GM18870 (cell line): Measurements from ENCODE around the gene WDSUB1.

Experiments used
- ATAC-seq: cut with Tn5 transposase; IDR thresholded peaks from one replicate; pipeline ENCODE4 v1.9.1; 2021; ENCODE audit warnings: moderate library complexity; ENCODE audit not compliant: unreplicated experiment

Gene WDSUB1

DNA sequence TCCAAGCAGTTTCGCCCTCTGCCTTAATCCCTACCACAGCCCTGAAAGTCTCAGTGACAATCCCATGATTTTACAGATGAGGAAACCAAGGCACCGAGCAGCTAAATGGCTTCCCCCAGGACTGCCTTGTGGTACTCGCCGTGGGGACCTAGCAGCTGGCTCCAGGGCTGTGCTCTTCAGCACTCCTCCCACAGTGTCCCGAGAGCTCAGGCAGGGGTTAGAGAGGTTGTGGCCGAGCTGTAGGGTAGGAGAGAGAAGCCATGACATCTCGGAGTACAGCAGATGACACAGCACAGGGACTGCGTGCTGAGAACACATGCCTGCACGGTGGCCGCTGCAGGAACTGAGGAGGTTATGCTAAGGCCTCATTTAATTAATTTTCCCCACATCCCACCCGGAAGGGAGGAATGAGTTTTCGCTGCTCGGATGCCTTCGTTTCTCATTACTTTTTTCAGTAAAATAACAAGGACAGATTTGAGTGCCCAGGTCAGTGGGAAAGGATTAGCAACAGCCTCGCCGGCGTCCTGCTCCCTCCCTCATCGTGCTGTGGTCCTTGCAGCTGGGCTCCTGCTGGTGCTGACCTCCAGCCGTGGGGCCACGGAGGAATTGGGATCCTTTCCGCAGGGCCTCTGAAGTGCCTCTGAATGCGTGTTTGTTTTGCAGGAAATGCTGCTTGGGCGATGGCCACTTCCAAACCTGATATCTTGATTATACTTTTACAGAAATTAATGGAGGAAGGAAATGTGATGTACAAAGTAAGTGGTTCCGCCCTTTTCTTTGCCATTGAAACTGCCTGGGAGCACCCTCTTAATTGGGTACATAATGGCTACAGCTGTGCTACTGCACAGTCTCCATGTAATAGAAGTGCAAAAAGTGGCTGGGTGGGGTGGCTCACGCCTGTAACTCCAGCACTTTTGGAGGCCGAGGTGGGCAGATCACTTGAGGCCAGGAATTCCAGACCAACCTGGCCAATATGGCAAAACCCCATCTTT is 61.2 kb downstream of the WDSUB1 start:
- ATAC-seq, result no peak

DNA sequence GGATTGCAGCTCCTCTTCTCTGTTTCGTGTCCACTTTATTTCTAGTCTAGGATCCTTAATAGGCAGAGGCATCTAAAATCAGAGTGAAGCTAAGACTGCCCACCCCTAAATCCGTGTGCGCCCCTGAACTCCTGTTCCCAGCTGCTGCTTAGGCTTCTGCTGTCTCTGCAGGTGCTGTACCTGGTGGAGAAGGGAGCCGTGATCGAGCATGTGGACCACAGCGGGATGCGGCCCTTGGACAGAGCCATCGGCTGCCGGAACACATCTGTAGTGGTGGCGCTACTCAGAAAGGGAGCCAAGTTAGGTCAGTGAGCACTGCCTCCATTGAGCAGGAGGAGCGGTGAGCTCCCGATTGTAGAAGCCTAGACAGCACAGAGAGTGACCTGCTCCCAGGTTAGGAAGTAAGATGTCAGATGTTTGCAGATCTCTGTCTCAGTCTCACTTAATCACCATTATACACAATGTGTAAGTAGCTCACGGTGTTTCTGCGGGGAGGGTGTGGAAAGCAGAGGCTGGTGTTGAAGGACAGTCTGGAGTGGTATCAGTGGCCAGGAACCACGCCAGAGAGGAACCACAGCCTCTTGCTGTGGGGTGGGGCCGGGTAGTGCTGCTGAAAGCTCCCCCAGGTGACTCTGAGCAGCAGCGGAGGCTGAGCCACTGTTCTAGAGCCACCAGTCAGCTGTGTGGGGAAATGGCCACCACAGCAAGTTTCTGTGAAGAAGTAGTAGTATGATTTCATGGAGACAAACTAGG is 62.3 kb downstream of the WDSUB1 start:
- ATAC-seq, result no peak

DNA sequence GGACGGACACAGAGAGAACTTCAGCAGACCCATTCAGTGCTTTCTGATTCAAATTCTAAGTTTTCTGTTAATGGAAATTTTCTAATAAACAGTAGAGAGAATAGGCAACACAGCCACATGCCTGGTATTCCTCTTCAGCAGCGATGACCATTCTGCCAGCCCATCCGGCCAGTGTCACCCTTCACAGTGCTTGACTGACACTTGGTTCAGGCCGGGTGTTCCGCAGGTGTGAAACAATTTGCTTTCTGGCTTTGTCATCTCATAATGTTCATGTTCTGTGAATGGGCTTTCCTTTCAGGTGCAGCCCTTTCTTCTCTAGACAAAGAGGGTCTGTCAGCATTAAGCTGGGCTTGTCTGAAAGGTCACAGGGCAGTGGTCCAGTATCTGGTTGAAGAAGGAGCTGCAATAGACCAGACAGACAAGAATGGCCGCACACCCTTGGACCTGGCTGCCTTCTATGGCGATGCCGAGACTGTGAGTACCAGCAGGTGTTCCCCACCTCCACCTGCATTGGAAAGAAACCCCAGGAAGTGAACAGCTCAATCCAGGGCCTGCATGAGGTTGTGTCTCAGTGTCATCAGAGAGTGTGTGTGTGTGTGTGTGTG is 67.0 kb downstream of the WDSUB1 start:
- no peak for ATAC-seq

GRCh38 chr2:159218389-159218788 is 68.1 kb downstream of the WDSUB1 start:
- no peak for ATAC-seq

DNA sequence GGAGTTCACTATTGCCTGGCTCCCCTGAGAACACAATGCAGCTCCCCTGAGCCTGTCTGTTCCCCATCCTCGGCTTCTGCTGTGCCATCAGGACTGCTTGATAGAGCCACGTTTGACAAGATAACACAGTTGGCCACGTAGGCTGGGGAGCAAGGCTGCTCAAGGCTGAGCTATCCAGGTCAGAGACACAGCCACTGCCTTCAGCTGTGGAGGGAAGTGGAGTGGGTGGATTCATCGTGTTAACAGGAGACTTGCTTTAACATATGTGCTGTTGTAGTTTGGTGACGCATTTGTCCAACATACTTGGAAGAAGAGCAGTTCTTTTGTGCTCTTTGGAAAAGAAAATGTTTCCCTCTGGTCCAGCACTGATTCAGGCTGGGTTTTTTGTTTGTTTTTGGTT is 68.8 kb downstream of the WDSUB1 start:
- no peak for ATAC-seq

DNA sequence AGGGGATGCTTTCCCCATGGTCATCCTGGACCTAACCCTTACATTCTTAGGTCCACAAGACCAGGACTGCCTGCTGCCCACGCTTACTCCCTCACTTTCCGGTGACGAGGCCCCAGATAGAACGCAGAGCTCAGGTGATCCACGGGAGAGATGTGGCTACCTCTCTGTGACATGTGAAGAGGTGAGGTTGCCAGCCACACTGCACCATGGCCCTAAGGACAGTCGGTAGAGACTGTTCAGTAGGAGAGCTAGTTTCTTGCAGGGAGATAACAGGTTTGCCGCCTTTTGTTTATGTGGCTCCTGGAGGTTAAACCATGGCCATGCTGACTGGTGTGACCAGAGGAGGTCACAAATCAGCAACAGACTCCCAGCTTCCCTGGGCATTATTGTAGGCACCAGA is 71.4 kb downstream of the WDSUB1 start:
- no peak for ATAC-seq

- no peak for ATAC-seq
Measured at GRCh38 chr2:159214325-159214865, 72.1 kb downstream of the WDSUB1 start.

DNA sequence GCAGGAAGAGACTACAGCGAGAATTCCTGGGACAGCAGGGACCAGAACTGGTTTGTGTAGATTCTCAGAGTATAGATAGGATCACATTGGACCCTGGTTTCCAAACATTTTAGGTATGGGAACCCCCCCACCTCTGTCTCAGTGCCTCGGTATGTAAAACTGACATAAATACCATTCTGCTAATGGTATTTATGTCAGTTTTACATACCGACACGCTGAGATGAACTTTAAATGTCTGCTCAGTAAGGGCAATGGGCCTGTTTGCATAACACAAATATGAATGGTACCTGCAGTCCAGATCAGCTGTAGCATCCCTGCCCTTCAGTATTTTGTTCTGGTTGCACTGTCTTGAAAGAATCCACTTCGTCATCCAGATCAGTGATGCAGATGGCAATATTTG is 73.2 kb downstream of the WDSUB1 start:
- no peak for ATAC-seq

GRCh38 chr2:159211447-159212396 is 74.8 kb downstream of the WDSUB1 start:
- no peak for ATAC-seq

GRCh38 chr2:159209341-159210306 is 76.9 kb downstream of the WDSUB1 start:
- no peak for ATAC-seq

GRCh38 chr2:159208438-159208837 is 78.1 kb downstream of the WDSUB1 start:
- ATAC-seq, result no peak

DNA sequence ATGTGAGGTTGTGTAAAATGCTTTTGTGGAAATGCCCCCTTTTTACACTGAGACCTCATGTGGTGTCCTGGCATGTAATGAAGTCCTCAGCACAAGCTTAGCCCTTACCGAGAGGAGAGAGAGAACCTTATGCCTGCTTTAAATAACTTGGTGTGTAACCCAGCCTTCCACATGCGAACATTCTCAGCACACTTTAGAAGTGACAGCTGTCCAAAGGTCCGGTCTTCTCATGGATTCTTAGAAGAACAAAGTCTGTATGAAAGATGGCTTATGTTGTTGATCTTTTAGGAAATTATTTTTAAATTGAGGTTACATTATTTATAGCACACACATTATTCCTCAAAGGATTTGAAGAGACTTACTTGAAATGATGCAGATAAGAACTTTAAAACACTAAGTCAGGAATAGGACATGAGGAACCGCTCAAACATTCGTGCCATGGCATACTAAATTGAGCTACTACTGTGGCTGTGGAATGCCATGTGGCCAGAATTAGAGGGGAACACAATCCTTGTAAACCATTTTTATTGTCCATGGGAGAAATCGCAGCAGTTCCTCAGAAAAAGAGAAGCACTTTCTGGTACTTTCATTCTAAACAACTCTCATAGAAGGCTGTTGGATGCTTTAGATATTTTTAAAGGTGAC is 79.6 kb downstream of the WDSUB1 start:
- ATAC-seq, result no peak

DNA sequence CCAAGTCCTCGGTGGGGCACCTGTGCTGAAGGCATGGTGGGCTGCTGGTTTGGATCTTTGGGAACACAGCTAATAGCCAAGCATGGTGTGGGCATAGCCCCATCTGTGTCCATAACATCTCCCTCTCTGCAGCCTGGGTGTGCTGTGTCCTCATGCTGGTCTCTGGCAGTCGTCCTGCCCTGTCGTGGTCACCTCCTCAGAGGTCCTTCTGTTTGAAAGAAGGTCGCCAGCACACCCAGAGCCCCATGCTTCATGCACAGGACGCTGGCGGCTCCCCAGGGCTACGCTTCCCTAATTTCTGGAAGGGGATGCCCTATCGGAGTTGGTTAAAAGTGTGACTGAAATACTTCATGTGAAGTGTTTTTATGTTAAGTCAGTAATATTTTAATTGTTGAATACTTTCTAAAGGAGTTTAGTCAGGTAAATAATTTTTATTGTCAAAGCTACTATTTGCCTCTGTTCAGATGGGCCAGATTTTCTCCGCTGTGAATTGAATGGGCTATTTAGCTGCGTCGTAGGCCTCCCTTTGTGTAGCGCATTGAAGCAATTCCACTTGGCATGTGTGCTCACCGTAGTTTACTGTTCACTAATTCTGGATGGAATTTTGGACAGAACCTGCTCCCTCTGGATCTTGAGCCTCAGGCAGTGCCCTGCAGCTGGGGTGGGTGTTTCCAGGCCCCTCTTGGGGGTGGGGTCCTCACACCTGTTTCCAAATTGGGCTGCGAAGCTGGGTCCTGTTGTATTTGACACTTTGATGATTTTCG is 81.9 kb downstream of the WDSUB1 start:
- ATAC-seq, result no peak

- no peak for ATAC-seq
Measured at GRCh38 chr2:159202568-159203071, 83.9 kb downstream of the WDSUB1 start.

GRCh38 chr2:159201360-159202063 is 85.0 kb downstream of the WDSUB1 start:
- ATAC-seq, result peak; percentile 99

GRCh38 chr2:159200498-159200897 is 86.0 kb downstream of the WDSUB1 start:
- no peak for ATAC-seq
